Upper lobe of left lung (tissue), 4 donors: ENCODE measurements around the gene XPNPEP1.

Experiments
- EP300 ChIP-seq, 4 donors: sonication (generic); formaldehyde crosslinking; IDR thresholded peaks; one replicate each; pipeline ENCODE4 v1.5.1; 2017; ENCODE audit warnings: antibody characterized with exemption in 4 of 4, control low read depth in 2 of 4
- POLR2A ChIP-seq, 4 donors: fragments of 450-650 bp; IDR thresholded peaks; one replicate each; pipeline ENCODE4 v1.5.1; 2016 to 2017; ENCODE audit warnings: antibody characterized with exemption in 4 of 4, mild to moderate bottlenecking in 2 of 4
- POLR2AphosphoS5 ChIP-seq, 2 donors: sonication (generic); formaldehyde crosslinking; IDR thresholded peaks; one replicate each; pipeline ENCODE4 v1.5.1; 2017; ENCODE audit warnings: antibody characterized with exemption in 2 of 2
- TF ChIP-seq, protein P1 (sequence below), 6 experiments: fragments of 450-650 bp in 4 of 6; fragments of 200-600 bp in 2 of 6; sonication (generic) in 2 of 6; IDR thresholded peaks; one replicate each; pipeline ENCODE4 v1.5.1; 2016 to 2019; ENCODE audit warnings: antibody characterized with exemption in 6 of 6

DNA sequence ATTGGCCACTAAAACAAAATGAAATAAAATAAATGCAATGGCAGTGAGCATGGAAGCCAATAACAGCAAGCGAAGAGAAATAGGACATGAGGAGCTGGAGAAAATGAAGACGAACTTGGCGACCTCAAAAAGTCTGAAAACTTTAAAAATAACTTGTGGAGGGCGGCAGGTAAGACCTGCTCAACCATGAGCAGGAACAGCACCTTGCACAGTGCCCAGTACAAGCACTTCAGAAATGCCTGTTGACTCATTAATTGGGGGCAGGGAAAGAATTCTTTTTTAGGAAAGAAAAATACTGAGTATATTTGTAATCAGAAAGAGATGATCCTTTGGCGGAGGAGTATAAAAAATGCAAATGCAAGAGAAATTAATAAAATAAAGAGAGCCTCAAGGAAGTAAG, 78.0 kb downstream of the XPNPEP1 start:
- TF ChIP-seq, protein P1, sequence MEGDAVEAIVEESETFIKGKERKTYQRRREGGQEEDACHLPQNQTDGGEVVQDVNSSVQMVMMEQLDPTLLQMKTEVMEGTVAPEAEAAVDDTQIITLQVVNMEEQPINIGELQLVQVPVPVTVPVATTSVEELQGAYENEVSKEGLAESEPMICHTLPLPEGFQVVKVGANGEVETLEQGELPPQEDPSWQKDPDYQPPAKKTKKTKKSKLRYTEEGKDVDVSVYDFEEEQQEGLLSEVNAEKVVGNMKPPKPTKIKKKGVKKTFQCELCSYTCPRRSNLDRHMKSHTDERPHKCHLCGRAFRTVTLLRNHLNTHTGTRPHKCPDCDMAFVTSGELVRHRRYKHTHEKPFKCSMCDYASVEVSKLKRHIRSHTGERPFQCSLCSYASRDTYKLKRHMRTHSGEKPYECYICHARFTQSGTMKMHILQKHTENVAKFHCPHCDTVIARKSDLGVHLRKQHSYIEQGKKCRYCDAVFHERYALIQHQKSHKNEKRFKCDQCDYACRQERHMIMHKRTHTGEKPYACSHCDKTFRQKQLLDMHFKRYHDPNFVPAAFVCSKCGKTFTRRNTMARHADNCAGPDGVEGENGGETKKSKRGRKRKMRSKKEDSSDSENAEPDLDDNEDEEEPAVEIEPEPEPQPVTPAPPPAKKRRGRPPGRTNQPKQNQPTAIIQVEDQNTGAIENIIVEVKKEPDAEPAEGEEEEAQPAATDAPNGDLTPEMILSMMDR (IDR thresholded peaks at IDR 0.05), result no peak
- TF ChIP-seq EP300 (IDR thresholded peaks at IDR 0.05) (no peak), POLR2AphosphoS5 (IDR thresholded peaks at IDR 0.05) (no peak), POLR2A (IDR thresholded peaks at IDR 0.05) (no peak)
